Measurements from ENCODE around the gene PRKG1.

DNA sequence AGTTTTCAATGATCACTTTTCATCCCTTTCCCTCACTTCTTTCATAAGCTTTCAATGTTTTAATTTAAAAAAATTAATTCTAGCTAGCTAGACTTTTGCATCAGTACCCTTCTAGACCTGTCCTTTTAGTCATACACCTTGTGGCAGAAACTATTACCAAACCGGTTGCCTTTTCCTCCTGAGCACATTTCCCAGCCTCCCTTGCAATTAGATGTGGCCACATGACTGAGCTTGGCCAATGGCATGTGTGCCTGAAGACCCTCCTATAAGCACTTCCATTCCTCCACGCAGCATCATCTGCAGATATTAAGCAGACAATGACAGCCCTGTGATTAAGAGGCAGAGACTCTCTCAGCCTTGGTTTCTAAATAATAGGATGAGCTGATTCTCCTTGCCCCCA, 1252.1 kb downstream of the PRKG1 start:
- TF ChIP-seq EP300 (IDR thresholded peaks at IDR 0.05) (no peak), POLR2A (IDR thresholded peaks at IDR 0.05; ENCODE audit: low read depth) (no peak)
- TF ChIP-seq, protein P1, sequence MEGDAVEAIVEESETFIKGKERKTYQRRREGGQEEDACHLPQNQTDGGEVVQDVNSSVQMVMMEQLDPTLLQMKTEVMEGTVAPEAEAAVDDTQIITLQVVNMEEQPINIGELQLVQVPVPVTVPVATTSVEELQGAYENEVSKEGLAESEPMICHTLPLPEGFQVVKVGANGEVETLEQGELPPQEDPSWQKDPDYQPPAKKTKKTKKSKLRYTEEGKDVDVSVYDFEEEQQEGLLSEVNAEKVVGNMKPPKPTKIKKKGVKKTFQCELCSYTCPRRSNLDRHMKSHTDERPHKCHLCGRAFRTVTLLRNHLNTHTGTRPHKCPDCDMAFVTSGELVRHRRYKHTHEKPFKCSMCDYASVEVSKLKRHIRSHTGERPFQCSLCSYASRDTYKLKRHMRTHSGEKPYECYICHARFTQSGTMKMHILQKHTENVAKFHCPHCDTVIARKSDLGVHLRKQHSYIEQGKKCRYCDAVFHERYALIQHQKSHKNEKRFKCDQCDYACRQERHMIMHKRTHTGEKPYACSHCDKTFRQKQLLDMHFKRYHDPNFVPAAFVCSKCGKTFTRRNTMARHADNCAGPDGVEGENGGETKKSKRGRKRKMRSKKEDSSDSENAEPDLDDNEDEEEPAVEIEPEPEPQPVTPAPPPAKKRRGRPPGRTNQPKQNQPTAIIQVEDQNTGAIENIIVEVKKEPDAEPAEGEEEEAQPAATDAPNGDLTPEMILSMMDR (IDR thresholded peaks at IDR 0.05): no peak

All from esophagus muscularis mucosa (tissue), 4 donors.